ENCODE results near the gene SLC35F4. TPM values are rescaled to one million over a fixed set of nuclear protein-coding genes. Genes with fewer than 3 reads are reported as not detected.

Gene SLC35F4
- total RNA-seq, 1 experiment from 2014 or later = not detected

- no peak overlapping the region for H3K4me2 ChIP-seq (ENCODE audit: low read length)
- RAD21 ChIA-PET (ENCODE audit: low non-redundant PET in 1 of 2, low total read pairs in 2 of 2, uncharacterized antibody in 2 of 2, unreplicated experiment in 2 of 2) = no interaction called here
- POLR2A ChIA-PET = no interaction called here
- no peak overlapping the region for H2AFZ ChIP-seq (ENCODE audit: low read depth, low read length, poor library complexity, severe bottlenecking)
- ATAC-seq (no peak), DNase-seq (ENCODE audit: low read depth, low spot score) (no peak)
- no peak overlapping the region for H3K9ac ChIP-seq (ENCODE audit: low read length)
- H3K4me3 ChIP-seq (replicated peaks in 1 of 2; ENCODE audit: low read depth in 1 of 2, low read length in 2 of 2) = no peak overlapping the region
- H3K79me2 ChIP-seq (ENCODE audit: insufficient read depth, low read length) = no peaks in the 10 kb centered on the region
- CTCF ChIA-PET = no interaction called here
- no peaks in the 10 kb centered on the region for H3K4me1 ChIP-seq (ENCODE audit: control insufficient read depth in 1 of 2, insufficient read depth in 2 of 2, low read length in 2 of 2)
- H3K9me3 ChIP-seq (ENCODE audit: control insufficient read depth in 1 of 2, insufficient read depth in 1 of 2, low read depth in 1 of 2, low read length in 2 of 2) = no peaks in the 10 kb centered on the region
- H3K27ac ChIP-seq (ENCODE audit: low read depth, low read length) = no peak overlapping the region
- H3K36me3 ChIP-seq (ENCODE audit: control insufficient read depth in 1 of 2, insufficient read depth in 2 of 2, low read length in 2 of 2) = no peaks in the 10 kb centered on the region
- no peaks in the 10 kb centered on the region for H3K9me2 ChIP-seq (ENCODE audit: insufficient read depth)
- intact Hi-C loops (cut with micrococcal nuclease) = no loop called here
- TF ChIP-seq SIN3A (IDR thresholded peaks at IDR 0.05; ENCODE audit: low read depth) (no peak), TCF7L2 (IDR thresholded peaks at IDR 0.05; ENCODE audit: borderline replicate concordance, extremely low read depth, insufficient read depth, insufficient read length) (no peak)
- TF ChIP-seq, protein P1, sequence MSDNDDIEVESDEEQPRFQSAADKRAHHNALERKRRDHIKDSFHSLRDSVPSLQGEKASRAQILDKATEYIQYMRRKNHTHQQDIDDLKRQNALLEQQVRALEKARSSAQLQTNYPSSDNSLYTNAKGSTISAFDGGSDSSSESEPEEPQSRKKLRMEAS (IDR thresholded peaks at IDR 0.05) = no peak
- peaks cover 61% of the 10 kb centered on the region for H3K27me3 ChIP-seq (ENCODE audit: insufficient read depth, low read length)
- no peaks in the 10 kb centered on the region for H4K20me1 ChIP-seq (ENCODE audit: insufficient read depth)
- BruUV-seq (replicated peaks) = no TSS peak
Measured at GRCh38 chr14:57657487-57657886, 208.4 kb downstream of the SLC35F4 start.

DNA sequence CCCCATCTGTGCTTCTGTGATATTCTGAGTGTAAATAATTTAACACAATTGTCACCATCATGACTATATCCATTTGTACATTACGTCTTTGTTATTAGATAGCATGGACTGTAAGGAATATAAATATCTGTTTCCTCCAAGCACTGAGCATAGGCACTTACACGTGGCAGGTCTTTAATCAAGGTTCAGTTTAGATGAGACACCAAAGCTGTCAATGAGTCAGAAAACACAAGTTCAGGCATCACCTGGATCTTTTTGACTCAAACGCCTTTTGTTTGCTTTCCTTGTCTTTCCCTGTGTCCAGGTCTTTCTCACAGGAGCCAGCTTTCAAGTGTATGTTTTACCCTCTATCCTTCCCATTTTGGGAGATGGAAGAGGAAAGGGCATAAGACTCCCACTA, 209.0 kb downstream of the SLC35F4 start:
- Histone ChIP-seq H3K9ac (ENCODE audit: low read length) (no peak overlapping the region), H3K27me3 (ENCODE audit: insufficient read depth, low read length) (peaks cover 68% of the 10 kb centered on the region), H2AFZ (ENCODE audit: low read depth, low read length, poor library complexity, severe bottlenecking) (no peak overlapping the region), H3K9me3 (ENCODE audit: control insufficient read depth in 1 of 2, insufficient read depth in 1 of 2, low read depth in 1 of 2, low read length in 2 of 2) (no peaks in the 10 kb centered on the region), H3K4me2 (ENCODE audit: low read length) (no peak overlapping the region), H3K36me3 (ENCODE audit: control insufficient read depth in 1 of 2, insufficient read depth in 2 of 2, low read length in 2 of 2) (no peaks in the 10 kb centered on the region), H3K9me2 (ENCODE audit: insufficient read depth) (no peaks in the 10 kb centered on the region), H3K4me1 (ENCODE audit: control insufficient read depth in 1 of 2, insufficient read depth in 2 of 2, low read length in 2 of 2) (no peaks in the 10 kb centered on the region), H3K79me2 (ENCODE audit: insufficient read depth, low read length) (no peaks in the 10 kb centered on the region), H3K4me3 (replicated peaks in 1 of 2; ENCODE audit: low read depth in 1 of 2, low read length in 2 of 2) (no peak overlapping the region), H4K20me1 (ENCODE audit: insufficient read depth) (no peaks in the 10 kb centered on the region), H3K27ac (ENCODE audit: low read depth, low read length) (no peak overlapping the region)
- CTCF ChIA-PET = no interaction called here
- RAD21 ChIA-PET (ENCODE audit: low non-redundant PET in 1 of 2, low total read pairs in 2 of 2, uncharacterized antibody in 2 of 2, unreplicated experiment in 2 of 2) = no interaction called here
- ATAC-seq (no peak), DNase-seq (ENCODE audit: low read depth, low spot score) (no peak)
- intact Hi-C loops (cut with micrococcal nuclease) = no loop called here
- no peak for TF ChIP-seq ZNF274 (IDR thresholded peaks at IDR 0.05; ENCODE audit: low read depth, low read length)
- TF ChIP-seq SRF (IDR thresholded peaks at IDR 0.05; ENCODE audit: low read depth) = no peak
- TF ChIP-seq SIN3A (IDR thresholded peaks at IDR 0.05; ENCODE audit: low read depth) = no peak
- TF ChIP-seq, protein P2, sequence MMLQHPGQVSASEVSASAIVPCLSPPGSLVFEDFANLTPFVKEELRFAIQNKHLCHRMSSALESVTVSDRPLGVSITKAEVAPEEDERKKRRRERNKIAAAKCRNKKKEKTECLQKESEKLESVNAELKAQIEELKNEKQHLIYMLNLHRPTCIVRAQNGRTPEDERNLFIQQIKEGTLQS (IDR thresholded peaks at IDR 0.05) = no peak
- no peak for TF ChIP-seq EGR1 (IDR thresholded peaks at IDR 0.05; ENCODE audit: low read depth)
- TF ChIP-seq POLR2A (IDR thresholded peaks at IDR 0.05; ENCODE audit: borderline replicate concordance, extremely low read depth, insufficient read depth, insufficient read length) = no peak
- no peak for TF ChIP-seq TCF7L2 (IDR thresholded peaks at IDR 0.05; ENCODE audit: borderline replicate concordance, extremely low read depth, insufficient read depth, insufficient read length)
- no peak for TF ChIP-seq ELF1 (IDR thresholded peaks at IDR 0.05; ENCODE audit: borderline replicate concordance, low read depth)
- TF ChIP-seq, protein P3, sequence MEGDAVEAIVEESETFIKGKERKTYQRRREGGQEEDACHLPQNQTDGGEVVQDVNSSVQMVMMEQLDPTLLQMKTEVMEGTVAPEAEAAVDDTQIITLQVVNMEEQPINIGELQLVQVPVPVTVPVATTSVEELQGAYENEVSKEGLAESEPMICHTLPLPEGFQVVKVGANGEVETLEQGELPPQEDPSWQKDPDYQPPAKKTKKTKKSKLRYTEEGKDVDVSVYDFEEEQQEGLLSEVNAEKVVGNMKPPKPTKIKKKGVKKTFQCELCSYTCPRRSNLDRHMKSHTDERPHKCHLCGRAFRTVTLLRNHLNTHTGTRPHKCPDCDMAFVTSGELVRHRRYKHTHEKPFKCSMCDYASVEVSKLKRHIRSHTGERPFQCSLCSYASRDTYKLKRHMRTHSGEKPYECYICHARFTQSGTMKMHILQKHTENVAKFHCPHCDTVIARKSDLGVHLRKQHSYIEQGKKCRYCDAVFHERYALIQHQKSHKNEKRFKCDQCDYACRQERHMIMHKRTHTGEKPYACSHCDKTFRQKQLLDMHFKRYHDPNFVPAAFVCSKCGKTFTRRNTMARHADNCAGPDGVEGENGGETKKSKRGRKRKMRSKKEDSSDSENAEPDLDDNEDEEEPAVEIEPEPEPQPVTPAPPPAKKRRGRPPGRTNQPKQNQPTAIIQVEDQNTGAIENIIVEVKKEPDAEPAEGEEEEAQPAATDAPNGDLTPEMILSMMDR (IDR thresholded peaks at IDR 0.05 in 2 of 3, conservative IDR thresholded peaks at IDR 0.05 in 1 of 3; ENCODE audit: borderline replicate concordance in 1 of 3, insufficient read depth in 1 of 3, low read depth in 2 of 3, low read length in 2 of 3) = no peak
- TF ChIP-seq CEBPB (IDR thresholded peaks at IDR 0.05; ENCODE audit: low read depth) = no peak
- TF ChIP-seq FOSL1 (IDR thresholded peaks at IDR 0.05; ENCODE audit: low read depth) = no peak
- no peak for TF ChIP-seq EZH2phosphoT487 (IDR thresholded peaks at IDR 0.05; ENCODE audit: borderline replicate concordance)
- no peak for TF ChIP-seq POLR2AphosphoS5 (IDR thresholded peaks at IDR 0.05; ENCODE audit: low read depth, low read length)
- POLR2A ChIA-PET = no interaction called here
- BruUV-seq (replicated peaks) = no TSS peak
